ENCODE results near the gene SOCS3. TPM values are rescaled to one million over a fixed set of nuclear protein-coding genes. Genes with fewer than 3 reads are reported as not detected.

Gene SOCS3
- total RNA-seq, 1 donor from 2014 or later: 620 TPM

GRCh38 chr17:78395155-78395554, 35.3 kb upstream of the SOCS3 start:
- TF ChIP-seq, protein P1, sequence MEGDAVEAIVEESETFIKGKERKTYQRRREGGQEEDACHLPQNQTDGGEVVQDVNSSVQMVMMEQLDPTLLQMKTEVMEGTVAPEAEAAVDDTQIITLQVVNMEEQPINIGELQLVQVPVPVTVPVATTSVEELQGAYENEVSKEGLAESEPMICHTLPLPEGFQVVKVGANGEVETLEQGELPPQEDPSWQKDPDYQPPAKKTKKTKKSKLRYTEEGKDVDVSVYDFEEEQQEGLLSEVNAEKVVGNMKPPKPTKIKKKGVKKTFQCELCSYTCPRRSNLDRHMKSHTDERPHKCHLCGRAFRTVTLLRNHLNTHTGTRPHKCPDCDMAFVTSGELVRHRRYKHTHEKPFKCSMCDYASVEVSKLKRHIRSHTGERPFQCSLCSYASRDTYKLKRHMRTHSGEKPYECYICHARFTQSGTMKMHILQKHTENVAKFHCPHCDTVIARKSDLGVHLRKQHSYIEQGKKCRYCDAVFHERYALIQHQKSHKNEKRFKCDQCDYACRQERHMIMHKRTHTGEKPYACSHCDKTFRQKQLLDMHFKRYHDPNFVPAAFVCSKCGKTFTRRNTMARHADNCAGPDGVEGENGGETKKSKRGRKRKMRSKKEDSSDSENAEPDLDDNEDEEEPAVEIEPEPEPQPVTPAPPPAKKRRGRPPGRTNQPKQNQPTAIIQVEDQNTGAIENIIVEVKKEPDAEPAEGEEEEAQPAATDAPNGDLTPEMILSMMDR (IDR thresholded peaks at IDR 0.05): peak in 1 of 3 experiments; percentile 2
- intact Hi-C loops (cut with DNase I): no loop called here
- Histone ChIP-seq H3K27ac (peak overlapping the region in 1 of 2 donors; percentile 89), H3K36me3 (peaks cover 21 to 32% of the 10 kb centered on the region in 2 donors), H3K4me3 (no peak overlapping the region), H3K27me3 (no peaks in the 10 kb centered on the region), H3K4me1 (peaks cover 6 to 30% of the 10 kb centered on the region in 2 donors), H3K9me3 (no peaks in the 10 kb centered on the region)
- DNase-seq (ENCODE audit: low spot score in 2 of 2): no peak

GRCh38 chr17:78394209-78394608, 34.3 kb upstream of the SOCS3 start:
- H3K36me3 ChIP-seq: peaks cover 11 to 22% of the 10 kb centered on the region in 2 donors
- no peak for DNase-seq (ENCODE audit: low spot score in 2 of 2)
- peaks cover 6 to 30% of the 10 kb centered on the region in 2 donors for H3K4me1 ChIP-seq
- H3K27me3 ChIP-seq: no peaks in the 10 kb centered on the region
- TF ChIP-seq, protein P1 (IDR thresholded peaks at IDR 0.05): no peak
- H3K27ac ChIP-seq: no peak overlapping the region
- intact Hi-C loops (cut with DNase I): no loop called here
- no peak overlapping the region for H3K4me3 ChIP-seq
- no peaks in the 10 kb centered on the region for H3K9me3 ChIP-seq

DNA sequence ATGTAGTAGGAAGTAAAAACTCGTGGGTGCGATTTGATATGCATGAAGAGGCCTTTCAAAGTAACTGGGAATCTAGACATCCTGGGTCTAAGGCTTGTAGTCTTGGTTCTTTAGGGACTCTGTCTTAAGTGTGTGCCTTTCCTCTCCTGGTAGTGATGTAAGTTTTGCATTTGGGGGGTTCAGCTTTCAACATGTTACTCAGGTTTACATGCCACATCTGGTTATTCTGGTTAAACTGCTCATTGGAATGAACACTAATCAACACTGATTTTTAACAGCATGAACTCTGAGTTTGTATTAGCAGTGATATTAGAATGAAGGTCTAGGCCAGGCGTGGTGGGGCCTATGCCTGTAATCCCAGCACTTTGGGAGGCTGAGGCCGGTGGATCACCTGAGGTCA, 33.7 kb upstream of the SOCS3 start:
- TF ChIP-seq, protein P1 (IDR thresholded peaks at IDR 0.05): no peak
- intact Hi-C loops (cut with DNase I): no loop called here
- Histone ChIP-seq H3K4me3 (no peak overlapping the region), H3K27ac (no peak overlapping the region), H3K36me3 (peaks cover 6 to 16% of the 10 kb centered on the region in 2 donors), H3K27me3 (no peaks in the 10 kb centered on the region), H3K4me1 (peaks cover 6 to 31% of the 10 kb centered on the region in 2 donors), H3K9me3 (no peaks in the 10 kb centered on the region)
- DNase-seq (ENCODE audit: low spot score in 2 of 2): no peak

DNA sequence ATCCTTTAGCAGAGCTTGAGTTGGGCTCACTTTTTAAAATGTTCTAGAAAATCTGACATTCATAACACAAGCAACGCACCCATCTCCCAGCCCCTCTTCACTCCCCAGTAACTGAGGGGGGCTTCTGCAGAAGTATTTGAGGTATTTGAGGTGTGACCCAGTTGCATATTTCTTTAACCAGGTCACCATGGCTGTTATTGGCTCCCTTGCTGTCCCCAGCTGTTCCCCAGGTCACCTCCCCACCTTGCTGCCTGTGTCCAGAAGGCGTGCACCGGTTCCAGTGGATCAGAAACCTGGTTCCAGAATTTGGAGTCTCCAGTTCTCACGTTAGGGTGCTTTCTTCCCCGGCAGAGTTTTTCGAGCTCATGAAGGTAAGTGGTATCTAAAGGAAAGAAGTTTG, 32.4 kb upstream of the SOCS3 start:
- TF ChIP-seq, protein P1 (IDR thresholded peaks at IDR 0.05): no peak
- Histone ChIP-seq H3K27ac (no peak overlapping the region), H3K36me3 (peaks cover 6 to 13% of the 10 kb centered on the region in 2 donors), H3K4me3 (no peak overlapping the region), H3K4me1 (peaks cover 12 to 33% of the 10 kb centered on the region in 2 donors), H3K9me3 (no peaks in the 10 kb centered on the region), H3K27me3 (no peaks in the 10 kb centered on the region)
- no peak for DNase-seq (ENCODE audit: low spot score in 2 of 2)
- intact Hi-C loops (cut with DNase I): no loop called here

DNA sequence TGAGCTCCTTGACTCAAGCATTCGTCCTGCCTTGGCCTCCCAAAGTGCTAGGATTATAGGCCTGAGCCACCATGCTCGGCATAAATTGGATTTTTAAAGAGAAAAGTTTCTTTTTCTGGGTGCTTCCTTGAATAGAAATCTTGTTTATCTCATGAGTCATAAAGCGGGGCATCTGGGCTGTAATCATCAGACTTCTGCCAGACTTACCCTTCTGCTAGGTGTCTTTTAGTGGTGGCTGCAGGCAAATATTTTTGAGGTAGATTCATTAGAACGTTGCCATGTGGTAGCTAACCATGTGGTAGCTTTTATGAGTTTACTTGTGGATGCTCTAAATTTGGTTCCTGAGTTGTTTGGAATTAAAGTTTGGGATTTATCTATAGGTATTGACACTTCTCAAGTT, 32.0 kb upstream of the SOCS3 start:
- intact Hi-C loops (cut with DNase I): no loop called here
- Histone ChIP-seq H3K4me3 (no peak overlapping the region), H3K27me3 (no peaks in the 10 kb centered on the region), H3K27ac (no peak overlapping the region), H3K4me1 (peaks cover 12 to 29% of the 10 kb centered on the region in 2 donors), H3K36me3 (peaks cover 6 to 13% of the 10 kb centered on the region in 2 donors), H3K9me3 (no peaks in the 10 kb centered on the region)
- TF ChIP-seq, protein P1 (IDR thresholded peaks at IDR 0.05): no peak
- no peak for DNase-seq (ENCODE audit: low spot score in 2 of 2)

DNA sequence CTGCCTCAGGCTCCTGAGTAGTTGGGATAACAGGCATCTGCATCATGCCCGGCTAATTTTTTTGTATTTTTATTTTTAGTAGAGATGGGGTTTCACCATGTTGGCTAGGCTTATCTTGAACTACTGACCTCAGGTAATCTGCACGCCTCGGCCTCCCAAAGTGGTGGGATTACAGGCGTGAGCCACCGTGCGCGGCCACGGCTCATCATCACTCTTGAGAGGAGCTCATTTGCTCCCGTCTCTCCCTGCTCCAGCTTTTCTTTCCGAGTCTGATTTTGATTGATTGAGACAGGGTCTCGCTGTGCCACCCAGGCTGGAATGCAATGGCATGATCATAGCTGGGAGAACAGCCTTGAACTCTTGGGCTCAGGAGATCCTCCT, 31.2 kb upstream of the SOCS3 start:
- H3K4me1 ChIP-seq: peaks cover 6 to 24% of the 10 kb centered on the region in 2 donors
- H3K27ac ChIP-seq: no peak overlapping the region

More for the DNA sequence above, 31.2 kb upstream of the SOCS3 start:
- H3K4me3 ChIP-seq: no peak overlapping the region
- H3K27me3 ChIP-seq: no peaks in the 10 kb centered on the region
- DNase-seq (ENCODE audit: low spot score in 2 of 2): no peak
- intact Hi-C loops (cut with DNase I): no loop called here
- no peaks in the 10 kb centered on the region for H3K9me3 ChIP-seq
- peaks cover 6 to 13% of the 10 kb centered on the region in 2 donors for H3K36me3 ChIP-seq
- TF ChIP-seq, protein P1 (IDR thresholded peaks at IDR 0.05): no peak
